HK-2 (cell line): ENCODE measurements around the gene PPP1R17.

Experiments used
- DNase-seq: peaks from one replicate; pipeline ENCODE4 v3.0.0-alpha.2; 2018; ENCODE audit not compliant: unreplicated experiment

The PPP1R17 gene

DNA sequence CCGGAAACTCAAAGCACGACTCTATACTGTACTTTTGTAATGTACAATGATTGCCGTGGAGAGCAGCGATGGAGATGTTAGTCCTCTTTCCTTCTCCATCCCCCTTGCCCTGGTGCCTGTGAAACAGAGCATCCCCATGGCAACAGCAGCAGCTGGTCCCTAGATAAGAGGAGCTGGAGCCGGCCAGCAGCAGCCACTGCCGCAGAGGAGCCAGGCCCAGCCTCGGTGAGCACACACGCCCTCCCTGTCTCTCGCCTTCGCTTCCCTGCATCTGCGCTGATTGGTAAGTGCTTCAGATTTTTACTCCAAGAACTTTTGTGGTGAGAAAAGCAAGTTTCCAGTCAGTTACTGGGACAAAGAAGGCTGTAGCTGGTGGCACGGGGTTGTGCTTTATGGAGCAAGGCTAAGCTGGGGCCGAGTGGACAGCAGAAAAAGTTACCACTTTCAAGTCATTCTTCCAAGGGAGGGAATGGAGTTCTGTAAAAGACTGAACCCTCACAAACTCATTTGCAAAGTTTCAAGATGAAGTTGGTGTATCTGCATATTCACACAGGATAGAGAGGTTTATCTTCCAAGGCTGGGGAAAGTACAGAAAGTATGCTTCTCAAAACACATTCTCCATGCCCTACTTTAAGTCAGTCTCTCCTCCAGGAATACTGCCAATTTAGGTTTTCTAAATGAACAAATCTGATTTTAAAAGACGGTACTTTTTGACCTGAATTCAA, at the start of gene PPP1R17:
Gene PPP1R17 (plus strand): TSS at position 192 of the 725 bp plus-strand sequence. CDS start 5,227 bp downstream, outside the sequence.
- DNase-seq: no peak

DNA sequence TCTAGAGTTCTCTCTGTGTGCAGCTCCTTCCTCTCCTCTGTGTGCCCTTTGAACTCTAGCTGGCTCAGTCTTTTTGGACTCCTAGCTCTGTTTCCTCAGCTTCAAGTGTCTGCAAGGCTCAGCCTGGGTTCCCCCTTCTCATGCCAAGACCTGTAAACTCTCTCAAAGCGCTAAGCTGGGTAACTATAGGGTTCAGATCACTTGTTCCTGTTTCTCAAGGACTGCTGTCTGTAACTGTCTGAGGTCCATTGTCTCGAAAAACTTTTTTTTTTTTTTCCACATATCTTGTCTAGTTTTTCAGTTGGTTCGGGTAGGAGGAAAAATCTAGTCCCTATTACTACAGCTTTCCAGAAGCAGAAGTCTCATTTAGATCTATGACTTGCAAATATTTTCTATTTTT, 46.6 kb upstream of the PPP1R17 start:
- no peak for DNase-seq

DNA sequence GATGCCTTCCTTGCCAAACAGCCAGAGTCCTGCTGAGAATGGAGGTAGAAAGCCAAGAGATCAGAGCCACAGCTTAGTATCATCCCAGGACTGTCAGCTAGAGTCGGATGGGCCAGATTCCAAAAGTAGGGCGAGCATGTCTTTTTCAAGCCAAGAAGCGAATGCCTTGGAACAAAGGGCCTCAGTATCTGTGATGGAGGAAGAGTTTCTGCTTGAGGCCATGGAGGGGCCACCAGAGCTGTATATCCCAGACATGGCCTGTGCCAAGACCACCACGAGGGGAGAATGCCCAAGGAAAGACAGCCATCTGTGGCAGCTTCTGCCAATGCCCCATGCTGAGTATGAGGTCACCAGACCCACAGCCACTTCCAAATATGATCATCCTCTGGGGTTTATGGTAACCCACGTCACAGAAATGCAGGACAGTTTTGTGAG, 44.3 kb upstream of the PPP1R17 start:
- DNase-seq: no peak

DNA sequence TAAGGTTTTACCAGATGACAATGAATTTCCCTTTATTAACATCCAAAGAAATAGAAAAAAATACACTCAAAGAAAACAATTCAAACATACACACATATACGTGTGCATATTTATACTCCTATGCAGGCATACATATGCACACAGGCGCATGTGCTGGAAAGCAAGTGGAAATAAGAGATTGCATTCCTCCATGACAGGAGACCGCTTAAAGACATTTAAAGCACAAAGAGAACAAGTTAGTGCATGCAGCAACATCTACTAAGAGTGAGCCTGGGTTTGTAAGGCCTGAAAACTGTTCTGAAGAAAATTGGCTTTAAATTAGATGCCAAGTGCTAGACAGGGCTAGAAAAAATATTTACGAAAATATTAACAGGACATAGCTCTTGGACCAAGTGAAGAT, 40.1 kb upstream of the PPP1R17 start:
- DNase-seq: no peak

DNA sequence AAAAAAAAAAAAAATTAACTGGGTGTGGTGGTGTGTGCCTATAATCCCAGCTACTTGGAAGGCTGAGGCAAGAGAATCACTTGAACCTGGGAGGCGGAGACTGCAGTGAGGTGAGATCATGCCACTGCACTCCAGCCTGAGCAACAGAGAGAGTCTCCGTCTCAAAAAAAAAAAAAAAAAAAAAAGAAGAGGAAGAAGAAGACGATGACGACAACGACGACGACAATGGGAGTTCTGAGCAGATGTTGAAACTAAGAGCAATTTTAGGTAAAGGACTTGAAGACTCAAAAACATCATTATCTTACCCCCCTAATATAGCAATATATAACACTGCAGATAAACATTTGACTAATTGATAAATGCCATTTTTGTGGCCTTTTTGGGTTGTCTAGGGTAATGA, 39.5 kb upstream of the PPP1R17 start:
- no peak for DNase-seq

DNA sequence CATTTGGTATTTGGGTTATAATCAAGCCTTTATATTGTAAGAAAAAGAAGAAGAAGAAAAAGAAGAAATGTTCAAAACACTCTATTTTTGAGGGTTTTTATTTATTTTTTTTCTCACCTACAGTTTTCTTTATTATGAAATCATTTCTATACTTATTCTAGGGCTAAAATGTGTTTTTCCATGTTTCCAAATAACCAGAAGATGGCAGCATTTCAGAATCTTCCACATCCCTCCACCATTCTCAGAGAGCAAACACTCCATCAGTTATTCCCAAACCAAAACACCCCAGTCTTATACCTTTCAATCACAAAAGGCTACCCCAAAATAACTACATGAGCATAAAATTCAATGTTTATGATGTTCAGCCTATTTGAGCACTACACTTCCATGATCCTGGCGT, 38.7 kb upstream of the PPP1R17 start:
- DNase-seq: no peak

DNA sequence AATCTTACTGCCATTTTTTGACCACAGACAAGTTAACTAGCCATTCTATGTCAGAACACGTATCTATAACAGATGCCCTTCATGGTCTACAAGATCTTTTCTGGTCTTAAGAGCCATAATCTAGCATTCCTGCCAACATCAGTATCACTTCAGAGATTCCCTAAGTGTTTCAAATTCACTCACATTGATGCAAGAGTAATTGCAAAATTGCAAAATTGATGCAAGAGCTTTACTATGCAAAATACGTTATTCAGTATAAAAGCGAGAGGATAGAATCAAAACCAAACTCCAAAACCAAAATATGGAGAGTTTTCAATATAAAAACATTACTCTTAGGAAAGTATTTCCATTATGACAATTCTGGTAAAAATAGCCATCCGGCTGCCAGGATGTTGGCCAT, 38.1 kb upstream of the PPP1R17 start:
- no peak for DNase-seq

DNA sequence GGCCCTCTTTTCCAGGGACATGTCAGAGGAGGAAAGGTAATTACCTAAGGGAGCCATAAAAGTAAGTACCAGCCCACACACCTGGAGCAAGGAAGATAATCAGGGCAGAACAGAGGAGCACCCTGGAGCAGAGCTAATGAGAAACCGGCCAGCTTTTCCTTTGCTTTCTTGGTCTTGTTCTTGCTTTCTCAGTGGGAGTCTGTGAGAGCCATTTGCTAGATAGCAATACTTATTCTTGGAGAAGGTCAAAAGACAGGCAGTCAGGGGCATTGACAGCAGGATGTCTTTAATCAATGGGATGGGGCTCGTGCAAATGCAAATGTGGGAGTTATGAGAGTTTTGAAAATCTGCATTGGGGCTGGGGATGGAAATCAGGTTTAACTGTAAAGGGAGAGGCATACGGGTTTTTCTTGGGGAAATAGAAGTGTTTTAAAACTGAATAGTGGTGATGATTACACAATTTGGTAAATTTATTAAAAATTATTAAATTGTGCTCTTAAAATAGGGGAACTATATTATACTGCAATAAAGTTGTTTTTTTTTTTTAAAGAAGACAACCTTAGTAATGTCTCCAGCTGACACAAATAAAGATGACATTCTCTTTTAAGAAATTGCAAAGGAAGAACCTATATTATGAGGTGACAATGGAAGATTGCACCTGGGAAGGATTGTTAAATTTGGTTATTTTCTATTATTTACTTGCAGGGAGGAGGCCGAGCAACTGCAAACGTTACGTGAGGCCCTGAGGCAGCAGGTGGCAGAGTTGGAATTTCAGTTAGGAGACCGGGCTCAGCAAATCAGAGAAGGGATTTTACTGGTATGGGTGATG, 35.6 kb upstream of the PPP1R17 start:
- no peak for DNase-seq

DNA sequence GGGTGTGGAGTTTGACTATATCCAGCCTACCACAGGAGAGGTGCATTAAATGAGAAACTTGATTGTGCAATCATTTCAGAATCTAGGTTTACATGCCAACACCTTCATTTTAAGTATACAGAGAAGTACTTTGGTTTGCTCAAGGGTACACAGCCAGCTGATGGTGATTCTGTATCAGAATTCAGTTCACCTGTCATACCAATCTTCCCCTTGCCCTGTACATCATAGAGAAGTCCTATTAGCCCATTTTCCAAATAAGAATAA, 35.0 kb upstream of the PPP1R17 start:
- no peak for DNase-seq

DNA sequence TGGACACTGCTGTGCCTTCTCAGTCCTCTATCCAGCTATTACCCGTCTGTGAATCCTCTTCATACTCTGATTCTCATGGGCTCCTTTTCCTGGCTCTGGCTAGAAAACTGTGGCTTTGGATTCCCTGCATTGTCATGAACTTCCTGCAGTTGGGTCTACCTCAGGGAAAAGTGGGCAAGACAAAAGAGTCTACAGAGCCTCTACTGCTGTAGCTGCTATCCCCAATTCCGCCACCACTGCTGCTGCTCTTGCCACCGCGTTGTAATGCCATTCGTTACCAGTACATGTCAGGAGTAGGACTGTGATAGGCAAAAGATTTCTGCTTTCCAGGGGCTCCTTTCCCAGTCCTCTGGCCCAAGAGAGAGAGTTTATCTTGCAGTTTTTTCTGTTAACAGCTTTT, 23.9 kb upstream of the PPP1R17 start:
- DNase-seq: no peak

DNA sequence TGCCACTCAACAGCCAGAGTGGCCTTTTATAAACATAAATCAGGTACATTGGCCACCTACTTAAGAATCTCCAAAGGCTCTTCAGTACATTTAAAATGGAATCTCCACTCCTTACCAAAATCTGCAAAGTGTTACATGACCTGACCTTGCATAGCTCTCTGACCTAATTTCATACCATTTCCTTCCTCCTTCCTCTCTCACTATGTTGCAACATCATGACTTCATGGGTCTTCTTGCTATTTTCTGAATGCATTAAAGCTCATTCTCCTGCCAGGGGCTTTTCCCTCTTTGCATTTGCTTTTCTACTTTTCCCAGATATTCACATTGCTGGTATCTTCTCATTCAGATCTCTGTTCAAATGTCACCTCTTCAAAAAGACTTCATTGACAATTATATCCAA, 22.1 kb upstream of the PPP1R17 start:
- DNase-seq: no peak

DNA sequence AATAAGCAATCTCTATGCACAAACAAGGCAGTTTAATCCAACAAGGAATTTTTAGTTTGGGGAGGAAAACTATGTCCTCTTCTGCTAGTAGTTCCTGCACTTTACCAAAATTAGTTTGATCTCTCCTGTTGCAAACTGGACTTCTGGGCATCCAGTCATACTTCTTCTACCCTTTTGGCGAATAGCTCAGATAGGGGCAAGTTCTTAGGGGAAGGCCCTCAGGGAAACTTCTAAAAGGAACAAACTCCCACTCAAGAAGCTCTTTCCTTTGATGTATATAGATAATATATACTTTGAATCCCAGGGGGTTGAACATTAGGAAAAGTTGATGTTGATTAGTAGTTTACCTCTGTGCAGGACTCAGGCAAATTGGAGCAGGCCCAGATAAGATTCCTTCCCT, 21.5 kb upstream of the PPP1R17 start:
- no peak for DNase-seq

DNA sequence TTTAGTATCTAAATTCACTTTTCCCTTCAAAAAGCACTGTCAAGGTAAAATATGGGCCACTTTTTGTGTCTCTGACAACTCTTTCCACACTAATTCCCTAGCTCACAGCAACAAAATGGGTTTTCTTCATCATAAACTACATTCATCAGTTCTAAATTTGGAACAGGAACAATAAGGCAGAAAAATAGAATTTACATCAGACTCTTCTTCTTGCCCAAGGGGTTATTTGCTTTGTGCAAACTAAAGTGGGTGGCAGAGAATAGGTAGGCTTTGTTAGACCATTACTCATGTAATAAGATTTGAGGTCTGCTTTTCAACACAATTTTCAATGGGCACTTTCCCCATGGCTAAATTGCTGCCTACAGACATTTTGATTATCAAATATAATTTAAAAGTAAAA, 17.6 kb upstream of the PPP1R17 start:
- DNase-seq: no peak

DNA sequence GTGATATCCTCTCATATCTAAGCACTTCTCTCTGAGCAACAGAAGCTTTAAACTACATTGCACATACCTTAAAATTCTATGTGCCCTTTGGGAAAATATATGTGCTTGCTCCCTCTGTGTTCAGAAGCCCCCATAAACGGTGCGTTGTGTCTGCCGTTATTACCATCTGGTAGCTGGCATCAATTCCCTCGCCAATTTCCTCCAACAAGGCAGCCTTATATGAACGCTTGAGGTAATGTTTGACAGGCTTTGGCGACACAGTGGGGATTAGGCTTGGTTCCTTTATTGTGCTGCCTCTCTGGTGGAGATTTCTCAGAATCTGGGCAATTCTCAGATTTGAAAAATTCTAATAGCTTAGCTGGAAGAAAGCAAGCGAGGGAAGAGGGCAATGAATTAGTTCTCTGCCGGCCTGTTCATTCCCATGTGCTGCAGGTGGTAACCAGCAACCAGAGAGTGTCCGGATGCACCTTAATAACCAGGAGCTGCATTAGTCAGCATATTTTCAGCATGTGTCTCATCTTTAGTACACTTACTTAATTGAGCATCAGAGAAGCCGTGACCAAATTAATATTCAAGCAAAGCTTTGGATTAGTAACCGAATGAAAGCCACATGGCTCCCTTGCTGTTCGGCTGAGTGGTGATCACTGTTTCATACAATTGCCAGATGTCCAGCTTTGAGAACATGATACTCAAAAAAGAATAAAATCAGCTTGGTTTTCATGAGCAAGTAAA, 7.3 kb upstream of the PPP1R17 start:
- no peak for DNase-seq

DNA sequence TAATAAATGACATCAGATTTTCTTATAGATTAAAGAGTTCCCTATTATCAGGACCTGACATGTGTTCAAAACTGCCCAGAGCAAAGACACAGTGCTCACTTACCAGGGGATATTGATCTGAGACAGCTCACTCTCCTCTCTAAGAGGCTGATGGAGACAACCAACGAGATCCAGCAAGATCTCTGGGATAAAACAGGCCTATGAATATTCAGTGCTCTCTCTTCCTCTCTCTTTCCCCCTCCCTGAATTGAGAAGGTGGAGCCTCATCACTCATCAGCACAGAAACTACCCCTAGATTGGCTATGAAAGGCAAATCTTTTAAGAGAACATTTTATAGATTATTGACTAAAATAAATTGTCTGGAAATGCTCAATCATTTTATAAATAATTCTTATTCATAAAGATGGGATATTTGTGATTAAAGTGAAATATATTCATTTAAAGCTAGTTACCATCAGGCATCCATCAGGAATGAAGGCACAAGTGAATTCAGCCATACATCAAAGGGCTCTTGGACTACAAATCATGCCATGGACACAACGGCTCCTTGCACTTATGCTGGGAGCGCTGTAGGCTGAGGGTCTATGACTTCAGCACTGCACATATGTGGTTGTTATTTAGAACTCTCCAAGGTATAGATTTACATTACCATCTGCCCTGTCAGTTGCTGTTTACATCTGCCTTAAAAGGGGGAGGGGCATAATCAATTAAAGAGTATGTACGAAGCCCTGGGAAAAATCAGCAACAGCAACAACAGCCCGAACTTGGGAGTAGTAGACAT, 3.4 kb upstream of the PPP1R17 start:
- no peak for DNase-seq

DNA sequence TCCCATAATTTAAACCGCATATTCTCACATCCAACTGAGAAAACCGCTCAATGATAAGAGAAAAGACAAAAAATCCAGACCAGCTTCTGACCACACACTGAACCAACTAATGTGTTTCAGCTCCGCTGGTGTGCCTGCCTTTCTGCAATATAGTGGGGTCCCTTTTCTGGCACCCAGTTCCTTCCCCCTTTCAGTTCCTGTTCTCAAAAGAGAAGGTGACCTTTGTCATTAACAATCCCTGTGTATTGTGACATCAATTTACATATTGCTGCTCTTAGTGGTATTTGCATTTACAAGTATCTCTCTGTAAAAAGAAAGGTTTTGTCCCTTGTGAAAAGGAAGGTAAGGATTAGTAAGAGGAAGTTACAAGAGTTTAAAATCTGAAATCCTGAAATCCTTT, 1.4 kb downstream of the PPP1R17 start:
- no peak for DNase-seq

DNA sequence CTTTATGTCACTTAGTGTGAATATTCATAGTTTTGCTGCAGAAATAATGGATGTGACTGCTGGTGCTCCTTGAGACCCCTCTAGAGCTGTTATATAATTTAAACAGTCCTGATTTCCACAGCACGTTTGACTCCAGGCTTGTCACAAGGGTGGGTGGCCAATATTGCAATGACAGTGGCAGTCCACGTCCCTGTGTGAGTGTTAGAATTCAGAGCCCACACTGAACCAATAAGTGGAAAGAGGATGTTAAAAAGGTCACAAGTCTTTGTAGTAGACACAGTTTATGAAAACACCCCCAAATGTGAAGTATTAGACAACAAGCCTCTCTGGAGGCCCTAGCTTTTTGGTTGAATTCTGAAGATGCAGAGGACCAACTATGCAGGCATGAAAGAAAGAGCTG, 2.0 kb downstream of the PPP1R17 start:
- DNase-seq: no peak

DNA sequence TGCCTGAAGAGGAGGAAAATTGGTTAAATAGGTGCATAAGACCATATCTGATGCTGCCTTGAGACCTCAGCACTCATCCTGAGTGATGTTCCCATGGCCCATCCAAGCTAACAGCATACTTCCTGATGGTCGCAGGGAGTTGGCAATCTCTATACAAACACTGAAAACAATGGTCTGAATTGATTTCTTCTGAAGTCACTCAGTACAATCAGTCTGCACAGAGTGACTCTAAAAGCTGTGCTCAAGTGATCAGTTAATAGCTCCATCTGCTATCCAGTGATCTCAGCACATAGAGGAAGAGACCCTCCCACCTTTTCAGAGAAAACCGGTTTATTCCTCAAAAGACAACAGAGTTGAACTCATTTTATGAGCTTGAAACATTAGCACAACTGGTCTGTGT, 3.9 kb downstream of the PPP1R17 start:
- no peak for DNase-seq

DNA sequence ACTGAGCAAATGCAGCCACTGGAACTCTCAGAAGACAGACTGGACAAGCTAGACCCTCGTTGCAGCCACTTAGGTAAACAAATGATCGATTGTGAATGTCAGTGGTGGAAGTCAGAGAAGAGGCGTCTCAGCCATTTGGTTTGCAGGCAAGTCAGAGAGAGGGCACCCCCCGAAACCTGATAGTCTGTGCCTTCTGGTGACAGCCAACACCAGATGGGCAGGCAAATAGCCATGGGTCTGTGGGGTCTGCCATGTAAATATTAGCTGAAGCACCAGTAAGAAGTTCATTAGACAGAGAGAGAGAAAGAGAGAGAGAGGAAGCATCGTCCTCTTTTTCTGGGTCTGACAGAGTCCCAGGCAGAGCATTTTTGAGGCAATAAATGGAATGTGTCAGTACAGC, 5.4 kb downstream of the PPP1R17 start:
- no peak for DNase-seq

DNA sequence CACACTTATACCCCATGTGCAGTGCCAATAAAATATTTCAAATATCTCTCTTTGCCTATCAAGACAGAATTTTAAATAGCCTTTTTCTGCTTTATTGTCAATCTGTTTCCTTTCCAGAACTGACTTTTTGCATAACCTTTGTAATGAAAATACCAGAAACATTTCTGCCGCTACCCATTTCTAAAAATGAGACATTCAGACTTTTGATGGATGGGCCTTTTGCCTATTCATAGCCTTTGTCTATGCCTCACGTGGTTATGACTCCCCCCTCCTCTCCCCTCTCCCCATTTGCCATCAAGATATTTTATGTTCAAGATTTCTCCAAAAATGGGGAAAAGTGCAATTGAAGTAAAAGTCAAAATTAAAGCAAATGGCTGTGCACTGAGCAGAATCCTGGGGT, 5.9 kb downstream of the PPP1R17 start:
- no peak for DNase-seq

DNA sequence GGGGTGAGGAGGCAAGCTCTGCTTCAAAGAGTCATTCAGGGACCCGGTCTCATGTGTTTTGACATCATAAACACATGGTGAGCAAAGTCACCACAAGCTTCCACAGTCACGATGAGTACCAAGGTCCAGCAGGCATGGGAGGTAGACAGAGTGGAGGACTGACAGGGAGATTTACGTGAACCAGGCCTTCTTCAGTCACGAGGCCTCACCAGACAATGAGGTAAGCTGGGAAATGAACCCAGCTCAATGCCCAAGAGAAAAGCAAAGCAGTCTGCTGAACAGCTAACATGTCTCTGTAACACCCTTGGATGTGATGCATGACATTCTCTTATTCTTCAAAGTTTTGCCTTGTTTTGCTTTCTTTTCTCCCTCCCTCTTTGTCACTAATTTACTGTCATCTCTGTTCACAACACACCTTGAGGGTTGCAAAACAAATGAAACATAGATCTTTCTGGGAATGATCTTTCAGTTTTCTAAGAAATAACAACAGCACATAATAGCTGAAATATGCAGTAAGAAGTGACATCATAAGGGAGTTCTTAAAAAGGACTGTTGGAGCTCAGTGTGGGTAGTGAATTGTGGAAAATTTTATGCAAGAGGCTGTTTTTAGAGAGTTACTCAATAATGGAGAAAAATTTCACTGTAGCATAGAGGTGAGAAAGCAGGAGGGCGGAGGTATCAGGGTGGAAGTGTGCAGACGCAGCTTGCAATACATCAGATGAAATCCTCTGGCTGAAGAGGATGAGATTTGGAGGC, 9.0 kb downstream of the PPP1R17 start:
- DNase-seq: no peak
